ENCODE results near the gene SORCS2. TPM values are rescaled to one million over a fixed set of nuclear protein-coding genes. Genes with fewer than 3 reads are reported as not detected.

Gene SORCS2
- total RNA-seq, 1 donor from 2014 or later = 3.0 TPM

- Mint-ChIP-seq H3K36me3 (ENCODE audit: unreplicated experiment) (no peaks in the 10 kb centered on the region), H3K4me1 (ENCODE audit: unreplicated experiment) (no peaks in the 10 kb centered on the region), H3K27ac (ENCODE audit: unreplicated experiment) (no peak overlapping the region), H3K27me3 (ENCODE audit: unreplicated experiment) (peaks cover 50% of the 10 kb centered on the region), H3K4me3 (ENCODE audit: unreplicated experiment) (no peak overlapping the region), H3K9me3 (ENCODE audit: unreplicated experiment) (peaks cover 6% of the 10 kb centered on the region)
- DNase-seq (ENCODE audit: extremely low spot score, unreplicated experiment) = no peak
- TF ChIP-seq, protein P1, sequence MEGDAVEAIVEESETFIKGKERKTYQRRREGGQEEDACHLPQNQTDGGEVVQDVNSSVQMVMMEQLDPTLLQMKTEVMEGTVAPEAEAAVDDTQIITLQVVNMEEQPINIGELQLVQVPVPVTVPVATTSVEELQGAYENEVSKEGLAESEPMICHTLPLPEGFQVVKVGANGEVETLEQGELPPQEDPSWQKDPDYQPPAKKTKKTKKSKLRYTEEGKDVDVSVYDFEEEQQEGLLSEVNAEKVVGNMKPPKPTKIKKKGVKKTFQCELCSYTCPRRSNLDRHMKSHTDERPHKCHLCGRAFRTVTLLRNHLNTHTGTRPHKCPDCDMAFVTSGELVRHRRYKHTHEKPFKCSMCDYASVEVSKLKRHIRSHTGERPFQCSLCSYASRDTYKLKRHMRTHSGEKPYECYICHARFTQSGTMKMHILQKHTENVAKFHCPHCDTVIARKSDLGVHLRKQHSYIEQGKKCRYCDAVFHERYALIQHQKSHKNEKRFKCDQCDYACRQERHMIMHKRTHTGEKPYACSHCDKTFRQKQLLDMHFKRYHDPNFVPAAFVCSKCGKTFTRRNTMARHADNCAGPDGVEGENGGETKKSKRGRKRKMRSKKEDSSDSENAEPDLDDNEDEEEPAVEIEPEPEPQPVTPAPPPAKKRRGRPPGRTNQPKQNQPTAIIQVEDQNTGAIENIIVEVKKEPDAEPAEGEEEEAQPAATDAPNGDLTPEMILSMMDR (IDR thresholded peaks at IDR 0.05) = no peak
Observed at GRCh38 chr4:7313991-7314390, 121.7 kb downstream of the SORCS2 start.

DNA sequence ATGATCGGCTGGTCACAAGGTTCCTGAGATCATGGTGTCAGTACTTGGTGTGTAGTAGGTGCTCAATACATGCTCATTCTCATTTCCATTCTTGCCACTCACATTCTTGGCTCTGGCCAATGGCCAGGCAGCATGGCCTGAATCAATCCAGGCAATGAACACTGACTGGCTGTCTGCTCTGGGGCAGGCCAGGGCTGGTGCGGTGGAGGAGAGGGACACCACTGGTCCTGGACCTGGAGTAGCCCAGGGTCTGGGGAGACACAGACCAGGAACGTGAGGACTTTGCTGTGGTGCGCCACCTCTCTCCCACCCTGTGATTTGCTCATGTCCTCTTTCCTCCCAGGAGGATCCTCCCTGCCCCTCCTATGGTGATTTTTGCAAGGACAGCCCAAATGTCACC, 122.9 kb downstream of the SORCS2 start:
- DNase-seq (ENCODE audit: extremely low spot score, unreplicated experiment) = no peak
- Mint-ChIP-seq H3K36me3 (ENCODE audit: unreplicated experiment) (no peaks in the 10 kb centered on the region), H3K27me3 (ENCODE audit: unreplicated experiment) (peaks cover 39% of the 10 kb centered on the region), H3K4me3 (ENCODE audit: unreplicated experiment) (no peak overlapping the region), H3K4me1 (ENCODE audit: unreplicated experiment) (no peaks in the 10 kb centered on the region), H3K27ac (ENCODE audit: unreplicated experiment) (no peak overlapping the region), H3K9me3 (ENCODE audit: unreplicated experiment) (peaks cover 15% of the 10 kb centered on the region)
- TF ChIP-seq, protein P1 (IDR thresholded peaks at IDR 0.05) = no peak

GRCh38 chr4:7315935-7316334, 123.6 kb downstream of the SORCS2 start:
- Mint-ChIP-seq H3K4me1 (ENCODE audit: unreplicated experiment) (no peaks in the 10 kb centered on the region), H3K27ac (ENCODE audit: unreplicated experiment) (no peak overlapping the region), H3K4me3 (ENCODE audit: unreplicated experiment) (no peak overlapping the region), H3K27me3 (ENCODE audit: unreplicated experiment) (peaks cover 33% of the 10 kb centered on the region), H3K36me3 (ENCODE audit: unreplicated experiment) (no peaks in the 10 kb centered on the region), H3K9me3 (ENCODE audit: unreplicated experiment) (peaks cover 15% of the 10 kb centered on the region)
- TF ChIP-seq, protein P1 (IDR thresholded peaks at IDR 0.05) = no peak
- DNase-seq (ENCODE audit: extremely low spot score, unreplicated experiment) = no peak

GRCh38 chr4:7319024-7319423, 126.7 kb downstream of the SORCS2 start:
- DNase-seq (ENCODE audit: extremely low spot score, unreplicated experiment) = no peak
- TF ChIP-seq, protein P1 (IDR thresholded peaks at IDR 0.05) = no peak
- H3K27ac Mint-ChIP-seq (ENCODE audit: unreplicated experiment) = no peak overlapping the region
- peaks cover 9% of the 10 kb centered on the region for H3K27me3 Mint-ChIP-seq (ENCODE audit: unreplicated experiment)
- peaks cover 7% of the 10 kb centered on the region for H3K4me1 Mint-ChIP-seq (ENCODE audit: unreplicated experiment)
- H3K36me3 Mint-ChIP-seq (ENCODE audit: unreplicated experiment) = no peaks in the 10 kb centered on the region
- H3K9me3 Mint-ChIP-seq (ENCODE audit: unreplicated experiment) = peaks cover 15% of the 10 kb centered on the region
- H3K4me3 Mint-ChIP-seq (ENCODE audit: unreplicated experiment) = no peak overlapping the region

GRCh38 chr4:7320206-7320797, 128.0 kb downstream of the SORCS2 start:
- peaks cover 9% of the 10 kb centered on the region for H3K27me3 Mint-ChIP-seq (ENCODE audit: unreplicated experiment)
- no peak overlapping the region for H3K27ac Mint-ChIP-seq (ENCODE audit: unreplicated experiment)
- peaks cover 7% of the 10 kb centered on the region for H3K4me1 Mint-ChIP-seq (ENCODE audit: unreplicated experiment)
- peaks cover 15% of the 10 kb centered on the region for H3K9me3 Mint-ChIP-seq (ENCODE audit: unreplicated experiment)
- TF ChIP-seq, protein P1 (IDR thresholded peaks at IDR 0.05) = no peak
- no peaks in the 10 kb centered on the region for H3K36me3 Mint-ChIP-seq (ENCODE audit: unreplicated experiment)
- DNase-seq (ENCODE audit: extremely low spot score, unreplicated experiment) = no peak
- no peak overlapping the region for H3K4me3 Mint-ChIP-seq (ENCODE audit: unreplicated experiment)
